Naive B cell (primary cell): ENCODE data around the gene STARD5. TPM values are rescaled to one million over a fixed set of nuclear protein-coding genes. Genes with fewer than 3 reads are reported as not detected.
"Not testable (repeated sequence)": the region's sequence is repeated elsewhere in the genome, so short reads cannot be mapped to it uniquely, and the experiment has no call there.

Experiments used
- ATAC-seq, 2 donors: fragments of 150-1000 bp; cut with Tn5 transposase; 2 replicates each; pipeline ENCODE4 v1.10.0; 2021; ENCODE audit warnings: low read depth in 2 of 2, mild to moderate bottlenecking in 2 of 2, moderate library complexity in 2 of 2
- DNase-seq: peaks from one replicate; pipeline ENCODE4 v3.0.0; 2022
- H3K27ac Mint-ChIP-seq, 6 donors: one replicate each; pipeline ENCODE4 v1.8.0; 2020 to 2022; ENCODE audit warnings: mild to moderate bottlenecking in 6 of 6, mixed read lengths in 6 of 6, moderate library complexity in 5 of 6, inconsistent platforms in 2 of 6
- H3K27me3 Mint-ChIP-seq, 3 donors: one replicate each; pipeline ENCODE4 v1.8.0; 2021 to 2022; ENCODE audit warnings: mixed read lengths in 3 of 3, mild to moderate bottlenecking in 1 of 3
- H3K36me3 Mint-ChIP-seq, 2 donors: one replicate each; pipeline ENCODE4 v1.8.0; 2020 to 2022; ENCODE audit warnings: mixed read lengths in 2 of 2, inconsistent platforms in 1 of 2, mild to moderate bottlenecking in 1 of 2
- H3K4me1 Mint-ChIP-seq, 3 donors: one replicate each; pipeline ENCODE4 v1.8.0; 2020 to 2022; ENCODE audit warnings: mixed read lengths in 3 of 3, inconsistent platforms in 1 of 3, mild to moderate bottlenecking in 1 of 3, moderate library complexity in 1 of 3
- H3K4me3 Mint-ChIP-seq, 8 donors: one replicate each; pipeline ENCODE4 v1.8.0; 2020 to 2022; ENCODE audit warnings: mild to moderate bottlenecking in 8 of 8, mixed read lengths in 8 of 8, moderate library complexity in 8 of 8, inconsistent platforms in 2 of 8
- H3K9me3 Mint-ChIP-seq, 7 donors: one replicate each; pipeline ENCODE4 v1.8.0; 2020 to 2022; ENCODE audit warnings: mixed read lengths in 7 of 7, mild to moderate bottlenecking in 5 of 7, inconsistent platforms in 2 of 7, moderate library complexity in 1 of 7
- polyA plus RNA-seq, 6 donors: library from polyadenylated mRNA; unstranded; fragments of 300-500 nt; fragmentation: Illumina TruSeq; gene quantifications; one replicate each; pipeline ENCODE4 v1.2.3, GENCODE V29; 2021; ENCODE audit warnings: low read depth in 6 of 6

STARD5 gene
- polyA plus RNA-seq, 6 donors from 2014 or later: 5.1 to 9.6 (median 7.3) TPM

- peak overlapping the region in 1 of 6 donors; percentile 29 for H3K27ac Mint-ChIP-seq
- not testable (repeated sequence) for ATAC-seq, H3K27me3 Mint-ChIP-seq, H3K4me3 Mint-ChIP-seq, H3K4me1 Mint-ChIP-seq, DNase-seq, H3K9me3 Mint-ChIP-seq, H3K36me3 Mint-ChIP-seq
Observed at GRCh38 chr15:81348691-81349090, 24.8 kb upstream of the STARD5 start.

GRCh38 chr15:81347910-81348309 is 24.0 kb upstream of the STARD5 start:
- Mint-ChIP-seq H3K4me3 (no peak overlapping the region), H3K27me3 (peaks cover 0 to 8% (median 4%) of the 10 kb centered on the region in 3 donors), H3K4me1 (peaks cover 0 to 4% (median 4%) of the 10 kb centered on the region in 3 donors), H3K36me3 (no peaks in the 10 kb centered on the region), H3K27ac (no peak overlapping the region), H3K9me3 (peaks cover 0 to 2% (median 0%) of the 10 kb centered on the region in 7 donors)
- DNase-seq (no peak), ATAC-seq (no peak)

- ATAC-seq: no peak
Observed at GRCh38 chr15:81346611-81347010, 22.7 kb upstream of the STARD5 start.

DNA sequence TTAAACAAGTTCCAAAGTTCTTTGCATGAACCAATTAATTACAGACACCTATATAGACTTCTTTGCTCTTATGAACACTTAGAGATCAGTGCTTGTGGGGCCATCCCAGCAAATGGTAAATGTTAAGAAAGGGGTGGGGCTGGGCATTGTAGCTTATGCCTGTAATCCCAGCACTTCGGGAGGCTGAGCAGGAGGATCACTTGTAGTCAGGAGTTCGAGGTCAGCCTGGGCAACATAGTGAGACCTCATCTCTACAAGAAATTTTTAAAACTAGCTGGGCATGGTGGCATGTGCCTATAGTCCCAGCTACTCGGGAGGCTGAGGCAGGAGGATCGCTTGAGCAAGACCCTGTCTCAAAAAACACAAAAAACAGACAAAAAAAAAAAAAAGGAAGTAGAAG is 19.4 kb upstream of the STARD5 start:
- H3K36me3 Mint-ChIP-seq: no peaks in the 10 kb centered on the region
- H3K4me3 Mint-ChIP-seq: no peak overlapping the region

More at GRCh38 chr15:81346611-81347010, 22.7 kb upstream of the STARD5 start:
- no peak overlapping the region for H3K4me3 Mint-ChIP-seq
- H3K36me3 Mint-ChIP-seq: no peaks in the 10 kb centered on the region
- peaks cover 0 to 4% (median 4%) of the 10 kb centered on the region in 3 donors for H3K4me1 Mint-ChIP-seq
- no peak for DNase-seq
- peaks cover 0 to 8% (median 4%) of the 10 kb centered on the region in 3 donors for H3K27me3 Mint-ChIP-seq
- peaks cover 0 to 2% (median 0%) of the 10 kb centered on the region in 7 donors for H3K9me3 Mint-ChIP-seq
- peak overlapping the region in 1 of 6 donors; percentile 15 for H3K27ac Mint-ChIP-seq

GRCh38 chr15:81341351-81341750 is 17.4 kb upstream of the STARD5 start:
- Mint-ChIP-seq H3K27ac (no peak overlapping the region), H3K36me3 (no peaks in the 10 kb centered on the region), H3K9me3 (peaks cover 0 to 2% (median 0%) of the 10 kb centered on the region in 7 donors), H3K27me3 (peaks cover 0 to 6% (median 4%) of the 10 kb centered on the region in 3 donors), H3K4me3 (no peak overlapping the region), H3K4me1 (peaks cover 0 to 8% (median 7%) of the 10 kb centered on the region in 3 donors)
- ATAC-seq: no peak
- no peak for DNase-seq

More for the DNA sequence above, 19.4 kb upstream of the STARD5 start:
- Mint-ChIP-seq H3K27me3 (peaks cover 0 to 6% (median 4%) of the 10 kb centered on the region in 3 donors), H3K4me1 (peaks cover 0 to 4% (median 4%) of the 10 kb centered on the region in 3 donors), H3K9me3 (peaks cover 0 to 2% (median 0%) of the 10 kb centered on the region in 7 donors), H3K27ac (no peak overlapping the region)
- ATAC-seq (no peak), DNase-seq (no peak)

DNA sequence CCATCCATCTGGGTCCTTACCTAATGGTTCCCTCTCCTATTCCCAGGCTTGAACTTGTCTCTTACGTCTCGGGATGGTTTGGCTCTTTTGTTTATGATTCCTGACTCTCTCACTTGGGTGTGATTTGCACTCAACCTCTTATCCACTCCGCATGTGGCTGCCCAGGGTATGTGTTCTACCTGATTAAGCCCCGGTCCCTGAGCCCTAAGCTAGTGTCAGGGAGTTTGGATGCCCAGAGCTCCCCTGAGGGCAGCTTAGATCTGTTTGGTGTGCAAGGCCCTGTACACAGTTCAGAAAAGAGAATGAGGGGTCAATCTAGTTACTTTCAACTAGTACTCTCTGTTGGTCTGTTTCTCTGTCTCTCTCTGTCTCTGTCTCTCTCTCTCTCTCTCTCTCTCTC is 15.9 kb upstream of the STARD5 start:
- Mint-ChIP-seq H3K4me1 (peaks cover 0 to 6% (median 5%) of the 10 kb centered on the region in 3 donors), H3K27ac (peak overlapping the region in 2 of 6 donors; percentile 24 to 38), H3K4me3 (no peak overlapping the region), H3K36me3 (no peaks in the 10 kb centered on the region), H3K9me3 (peaks cover 0 to 2% (median 0%) of the 10 kb centered on the region in 7 donors), H3K27me3 (peaks cover 0 to 6% (median 0%) of the 10 kb centered on the region in 3 donors)
- DNase-seq (no peak), ATAC-seq (no peak)

DNA sequence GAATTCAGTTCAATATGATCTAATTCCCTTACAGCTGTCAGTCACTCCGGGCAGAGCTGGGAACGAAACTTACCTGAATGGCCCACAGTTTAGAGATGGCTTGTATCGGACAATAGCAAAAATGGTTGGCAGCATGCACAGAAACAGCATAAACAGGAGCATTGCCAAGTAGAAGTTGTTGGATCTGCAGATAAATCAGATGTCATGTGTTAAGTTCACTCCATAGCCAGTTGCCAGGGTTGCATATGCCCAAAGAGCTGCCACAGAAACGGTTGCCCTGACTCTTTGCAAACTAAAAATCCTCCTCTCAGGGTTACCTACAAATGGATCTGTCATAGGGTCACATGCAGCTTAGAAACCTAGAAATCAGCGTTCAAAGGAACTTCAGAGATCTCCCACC is 15.4 kb upstream of the STARD5 start:
- DNase-seq: no peak
- H3K27me3 Mint-ChIP-seq: peaks cover 0 to 6% (median 0%) of the 10 kb centered on the region in 3 donors
- no peaks in the 10 kb centered on the region for H3K9me3 Mint-ChIP-seq
- H3K4me1 Mint-ChIP-seq: peaks cover 0 to 6% (median 5%) of the 10 kb centered on the region in 3 donors
- ATAC-seq: no peak
- no peak overlapping the region for H3K4me3 Mint-ChIP-seq
- peak overlapping the region in 1 of 6 donors; percentile 38 for H3K27ac Mint-ChIP-seq
- H3K36me3 Mint-ChIP-seq: no peaks in the 10 kb centered on the region

- Mint-ChIP-seq H3K36me3 (no peaks in the 10 kb centered on the region), H3K4me3 (no peak overlapping the region), H3K9me3 (no peaks in the 10 kb centered on the region), H3K27me3 (peaks cover 0 to 6% (median 0%) of the 10 kb centered on the region in 3 donors), H3K27ac (peak overlapping the region in 2 of 6 donors; percentile 9 to 34), H3K4me1 (peaks cover 5 to 8% (median 6%) of the 10 kb centered on the region in 3 donors)
- DNase-seq (no peak), ATAC-seq (no peak)
Observed at GRCh38 chr15:81338170-81339007, 14.4 kb upstream of the STARD5 start.

DNA sequence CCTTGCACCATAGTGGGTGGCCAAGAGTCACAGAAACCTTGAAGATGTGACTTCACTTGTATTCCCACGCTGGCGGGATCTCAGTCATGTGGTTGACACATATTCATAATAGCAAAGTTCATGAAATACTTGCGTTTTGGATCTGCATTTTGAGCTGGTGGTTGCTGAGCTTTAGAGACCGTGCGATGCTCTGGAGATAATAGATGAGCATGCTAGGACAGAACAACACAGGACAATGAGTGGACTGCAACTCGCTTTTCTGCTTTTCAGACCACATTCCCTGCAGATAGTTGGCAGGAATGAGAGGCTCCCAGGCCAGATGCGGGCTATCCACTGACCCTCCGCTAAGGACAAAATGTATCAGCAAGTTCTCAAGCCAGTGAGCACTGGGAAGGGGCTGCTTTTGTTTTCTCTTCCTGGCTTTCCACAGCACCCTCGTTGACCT is 13.8 kb upstream of the STARD5 start:
- no peaks in the 10 kb centered on the region for H3K9me3 Mint-ChIP-seq
- H3K4me3 Mint-ChIP-seq: no peak overlapping the region
- DNase-seq: no peak
- no peak for ATAC-seq
- H3K27me3 Mint-ChIP-seq: peaks cover 0 to 6% (median 0%) of the 10 kb centered on the region in 3 donors
- no peaks in the 10 kb centered on the region for H3K36me3 Mint-ChIP-seq
- peaks cover 5 to 12% (median 6%) of the 10 kb centered on the region in 3 donors for H3K4me1 Mint-ChIP-seq
- H3K27ac Mint-ChIP-seq: peak overlapping the region in 1 of 6 donors; percentile 34

DNA sequence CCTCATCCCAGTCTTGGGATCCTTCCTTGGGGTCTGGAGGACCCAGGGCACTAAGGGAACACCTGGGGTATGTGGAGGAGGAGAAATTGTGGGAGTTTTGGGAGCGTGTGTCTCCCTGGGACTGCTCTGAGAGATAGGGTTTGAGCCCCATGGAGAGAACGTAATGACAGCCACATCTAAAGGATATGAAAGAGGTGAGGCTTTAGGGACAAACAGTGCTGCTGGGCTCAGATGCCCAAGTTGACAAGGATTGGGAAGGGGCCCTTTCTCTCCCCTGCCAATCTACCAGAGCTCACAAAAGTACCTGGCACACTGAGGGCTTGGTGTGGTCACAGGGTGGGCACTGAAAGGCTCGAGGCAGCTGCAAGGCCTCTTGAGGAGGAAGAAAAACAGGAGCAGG is 13.3 kb upstream of the STARD5 start:
- Mint-ChIP-seq H3K36me3 (no peaks in the 10 kb centered on the region), H3K4me3 (no peak overlapping the region), H3K9me3 (no peaks in the 10 kb centered on the region), H3K27me3 (peaks cover 0 to 6% (median 0%) of the 10 kb centered on the region in 3 donors), H3K27ac (peak overlapping the region in 2 of 6 donors; percentile 65 to 74), H3K4me1 (peaks cover 5 to 12% (median 6%) of the 10 kb centered on the region in 3 donors)
- DNase-seq (no peak), ATAC-seq (no peak)

- no peaks in the 10 kb centered on the region for H3K36me3 Mint-ChIP-seq
- H3K9me3 Mint-ChIP-seq: no peaks in the 10 kb centered on the region
- DNase-seq (peak; percentile 47), ATAC-seq (peak; percentile 70 to 73)
- peaks cover 5 to 17% (median 6%) of the 10 kb centered on the region in 3 donors for H3K4me1 Mint-ChIP-seq
- peaks cover 0 to 6% (median 0%) of the 10 kb centered on the region in 3 donors for H3K27me3 Mint-ChIP-seq
- H3K4me3 Mint-ChIP-seq: no peak overlapping the region
- H3K27ac Mint-ChIP-seq: peak overlapping the region in 1 of 6 donors; percentile 74
Observed at GRCh38 chr15:81336568-81336967, 12.6 kb upstream of the STARD5 start.

DNA sequence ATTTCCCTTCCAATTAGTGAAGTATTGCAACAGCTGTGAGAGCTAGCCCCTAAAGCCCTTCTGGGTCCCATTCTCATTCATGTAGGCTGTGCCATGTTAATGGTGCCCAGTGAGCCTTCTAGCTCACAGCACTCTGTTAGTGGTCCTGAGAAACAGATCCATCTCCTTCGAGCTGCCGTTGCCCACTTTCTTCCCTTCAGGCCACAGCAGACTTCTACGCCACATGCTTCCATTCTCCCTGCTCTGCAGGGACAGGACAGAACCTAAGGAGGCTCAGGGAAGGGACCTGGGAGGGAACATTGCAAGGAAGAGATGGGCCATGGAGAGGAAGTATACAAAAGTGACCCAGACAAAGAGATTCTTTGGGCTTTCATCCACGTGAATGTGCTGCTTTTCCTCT is 11.7 kb upstream of the STARD5 start:
- no peak for DNase-seq
- peaks cover 13 to 27% (median 16%) of the 10 kb centered on the region in 3 donors for H3K4me1 Mint-ChIP-seq

DNA sequence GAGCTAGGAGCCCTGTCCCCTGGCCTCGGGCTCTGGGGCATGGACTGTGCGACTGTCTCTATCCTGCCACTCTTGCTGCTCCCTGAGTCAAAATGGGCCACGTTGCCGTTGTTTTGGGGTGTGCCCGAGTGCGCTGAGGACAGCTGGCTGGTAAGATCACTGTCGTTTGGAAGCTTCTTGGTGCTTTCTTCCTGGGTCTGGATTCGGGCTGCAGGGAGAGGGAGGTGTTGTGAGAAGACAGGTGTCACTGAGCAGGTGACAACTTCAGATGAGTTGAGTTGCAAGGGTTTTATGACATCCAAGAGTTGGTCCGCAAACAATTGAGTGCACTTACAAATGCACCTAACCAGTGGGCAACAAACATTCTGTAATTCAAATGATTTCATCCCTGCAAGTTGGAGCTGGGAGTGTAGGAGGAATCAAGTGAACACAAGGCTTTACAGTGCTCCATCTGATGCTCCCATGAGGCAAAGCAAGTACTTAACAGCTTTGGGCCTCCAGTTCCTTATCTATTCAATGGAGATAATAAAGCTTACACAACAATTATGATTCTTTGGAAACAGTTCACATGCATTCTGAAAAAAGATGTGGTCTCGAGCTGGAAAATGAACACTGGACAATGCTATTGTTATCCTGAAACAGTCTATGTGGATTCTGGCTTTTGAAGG is 11.0 kb upstream of the STARD5 start:
- H3K9me3 Mint-ChIP-seq: no peaks in the 10 kb centered on the region
- DNase-seq (no peak), ATAC-seq (no peak)
- no peak overlapping the region for H3K4me3 Mint-ChIP-seq
- H3K4me1 Mint-ChIP-seq: peaks cover 16 to 27% (median 17%) of the 10 kb centered on the region in 3 donors
- H3K27me3 Mint-ChIP-seq: peaks cover 0 to 5% (median 0%) of the 10 kb centered on the region in 3 donors
- H3K27ac Mint-ChIP-seq: peak overlapping the region in 2 of 6 donors; percentile 12 to 78
- no peaks in the 10 kb centered on the region for H3K36me3 Mint-ChIP-seq

More for the DNA sequence above, 11.7 kb upstream of the STARD5 start:
- H3K9me3 Mint-ChIP-seq: no peaks in the 10 kb centered on the region
- ATAC-seq: no peak
- no peaks in the 10 kb centered on the region for H3K36me3 Mint-ChIP-seq
- H3K27ac Mint-ChIP-seq: peak overlapping the region in 1 of 6 donors; percentile 50
- H3K27me3 Mint-ChIP-seq: peaks cover 0 to 6% (median 0%) of the 10 kb centered on the region in 3 donors
- no peak overlapping the region for H3K4me3 Mint-ChIP-seq
